ENCODE measurements around the gene HSPA1A. TPM values are rescaled to one million over a fixed set of nuclear protein-coding genes. Genes with fewer than 3 reads are reported as not detected.
"Not testable (repeated sequence)": the region's sequence is repeated elsewhere in the genome, so short reads cannot be mapped to it uniquely, and the experiment has no call there.

Gene HSPA1A
- polyA plus RNA-seq, 1 experiment = 98.6 TPM

DNA sequence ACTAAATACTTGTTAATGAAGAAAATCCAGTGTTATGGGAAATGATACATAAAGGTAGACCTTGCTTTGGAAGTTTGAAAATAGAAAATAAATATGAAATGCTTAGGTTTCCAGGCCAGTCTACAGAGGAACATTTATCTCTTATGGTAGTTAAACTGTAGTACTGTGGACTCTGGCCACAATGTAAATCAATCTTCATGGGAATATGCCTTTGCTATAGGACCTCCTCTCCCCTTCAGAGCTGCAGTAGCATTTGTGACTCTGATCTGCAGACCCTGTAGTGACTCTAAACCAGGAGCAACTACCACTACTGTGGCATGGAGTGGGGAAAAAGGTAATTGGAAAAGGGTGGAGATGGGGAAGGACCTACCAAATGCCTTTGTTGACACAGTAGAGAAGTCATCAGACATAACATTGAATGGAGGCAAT, 4.5 kb downstream of the HSPA1A start:
- H3K36me3 ChIP-seq (ENCODE audit: control insufficient read depth, insufficient read depth, low read length) = no peaks in the 10 kb centered on the region
- no peak for DNase-seq (ENCODE audit: low read depth)
- no peak overlapping the region for H3K4me3 ChIP-seq (ENCODE audit: low read depth, low read length)
- CTCF ChIA-PET = interaction anchor here (1.7 kb wide), 1 partner anchor 13 kb away, joined by 3 read pairs; the partner anchor contains the start of gene LSM2
- POLR2A ChIA-PET = interaction anchor here (0.6 kb wide), 1 partner anchor 219 kb away, joined by 9 read pairs; no protein-coding TSS in a partner anchor
- H3K27me3 ChIP-seq (ENCODE audit: control insufficient read depth, insufficient read depth, low read length) = no peaks in the 10 kb centered on the region
- TF ChIP-seq, protein P1, sequence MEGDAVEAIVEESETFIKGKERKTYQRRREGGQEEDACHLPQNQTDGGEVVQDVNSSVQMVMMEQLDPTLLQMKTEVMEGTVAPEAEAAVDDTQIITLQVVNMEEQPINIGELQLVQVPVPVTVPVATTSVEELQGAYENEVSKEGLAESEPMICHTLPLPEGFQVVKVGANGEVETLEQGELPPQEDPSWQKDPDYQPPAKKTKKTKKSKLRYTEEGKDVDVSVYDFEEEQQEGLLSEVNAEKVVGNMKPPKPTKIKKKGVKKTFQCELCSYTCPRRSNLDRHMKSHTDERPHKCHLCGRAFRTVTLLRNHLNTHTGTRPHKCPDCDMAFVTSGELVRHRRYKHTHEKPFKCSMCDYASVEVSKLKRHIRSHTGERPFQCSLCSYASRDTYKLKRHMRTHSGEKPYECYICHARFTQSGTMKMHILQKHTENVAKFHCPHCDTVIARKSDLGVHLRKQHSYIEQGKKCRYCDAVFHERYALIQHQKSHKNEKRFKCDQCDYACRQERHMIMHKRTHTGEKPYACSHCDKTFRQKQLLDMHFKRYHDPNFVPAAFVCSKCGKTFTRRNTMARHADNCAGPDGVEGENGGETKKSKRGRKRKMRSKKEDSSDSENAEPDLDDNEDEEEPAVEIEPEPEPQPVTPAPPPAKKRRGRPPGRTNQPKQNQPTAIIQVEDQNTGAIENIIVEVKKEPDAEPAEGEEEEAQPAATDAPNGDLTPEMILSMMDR (IDR thresholded peaks at IDR 0.05; ENCODE audit: insufficient read depth, low read depth, low read length) = no peak

DNA sequence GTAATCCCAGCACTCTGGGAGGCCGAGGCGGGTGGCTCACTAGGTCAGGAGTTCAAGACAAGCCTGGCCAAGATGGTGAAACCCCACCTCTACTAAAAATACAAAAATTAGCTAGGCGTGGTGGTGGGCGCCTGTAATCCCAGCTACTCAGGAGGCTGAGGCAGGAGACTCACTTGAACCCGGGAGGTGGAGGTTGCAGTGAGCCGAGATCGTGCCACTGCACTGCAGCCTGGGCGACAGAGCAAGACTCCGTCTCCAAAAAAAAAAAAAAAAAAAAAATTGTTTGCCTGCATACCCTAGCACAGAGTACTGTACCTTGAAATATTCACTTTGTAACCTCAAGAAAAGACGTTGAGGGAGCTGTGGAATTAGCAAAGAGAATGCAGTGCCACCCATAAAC, 5.1 kb downstream of the HSPA1A start:
- DNase-seq (ENCODE audit: low read depth); H3K4me3 ChIP-seq (ENCODE audit: low read depth, low read length); POLR2A ChIA-PET; H3K27me3 ChIP-seq (ENCODE audit: control insufficient read depth, insufficient read depth, low read length); H3K36me3 ChIP-seq (ENCODE audit: control insufficient read depth, insufficient read depth, low read length): not testable (repeated sequence)
- CTCF ChIA-PET = interaction anchor here (1.7 kb wide), 1 partner anchor 14 kb away, joined by 3 read pairs; the partner anchor contains the start of gene LSM2

DNA sequence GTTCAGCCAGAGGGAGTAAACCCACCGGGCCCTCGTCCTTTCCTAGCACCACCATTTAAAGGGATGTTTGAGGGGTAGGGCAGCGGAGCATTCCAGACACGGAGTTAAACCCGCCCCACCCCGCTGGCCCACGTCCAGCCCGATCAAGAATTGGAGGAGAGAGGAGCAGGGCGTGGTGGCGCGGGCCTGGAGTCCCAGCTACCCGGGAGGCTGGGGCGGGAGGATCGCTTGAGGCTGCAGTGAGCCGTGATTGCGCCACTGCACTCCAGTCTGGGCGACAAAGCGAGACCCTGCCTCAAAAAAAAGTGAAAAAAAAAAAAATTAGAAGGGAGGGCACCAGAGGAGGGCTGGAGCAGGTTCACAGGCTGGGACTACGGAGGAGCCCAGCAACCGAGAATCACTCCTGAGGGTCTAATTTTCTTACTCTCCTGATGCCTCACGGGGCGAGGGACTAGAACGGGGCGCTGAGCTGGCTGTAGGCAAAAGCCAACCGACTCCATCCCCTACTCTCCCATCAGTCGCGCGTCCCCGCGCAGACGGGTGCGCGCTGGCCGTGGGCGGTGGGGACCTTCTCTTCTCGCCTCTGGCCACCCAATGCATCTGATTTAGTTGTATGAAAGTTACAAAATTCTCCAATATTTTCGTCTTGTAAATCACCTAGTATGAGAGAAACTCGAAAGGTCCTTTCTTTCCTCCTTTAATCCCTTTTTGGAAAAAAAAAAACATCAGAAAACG, 6.1 kb downstream of the HSPA1A start:
- Histone ChIP-seq H3K36me3 (ENCODE audit: control insufficient read depth, insufficient read depth, low read length) (no peaks in the 10 kb centered on the region), H3K4me3 (ENCODE audit: low read depth, low read length) (peak overlapping the region; percentile 50), H3K27me3 (ENCODE audit: control insufficient read depth, insufficient read depth, low read length) (no peaks in the 10 kb centered on the region)
- ChIA-PET POLR2A (interaction anchor here (1.2 kb wide), 1 partner anchor 15 kb away, joined by 4 read pairs; the partner anchor contains the start of gene LSM2), CTCF (interaction anchor here (0.6 to 2.1 kb wide), 3 partner anchors 30 to 157 kb away, joined by 3 to 6 read pairs (median 3); partner anchors contain the start of gene GPANK1)
- no peak for DNase-seq (ENCODE audit: low read depth)
- TF ChIP-seq, protein P1 (IDR thresholded peaks at IDR 0.05; ENCODE audit: insufficient read depth, low read depth, low read length) = no peak

DNA sequence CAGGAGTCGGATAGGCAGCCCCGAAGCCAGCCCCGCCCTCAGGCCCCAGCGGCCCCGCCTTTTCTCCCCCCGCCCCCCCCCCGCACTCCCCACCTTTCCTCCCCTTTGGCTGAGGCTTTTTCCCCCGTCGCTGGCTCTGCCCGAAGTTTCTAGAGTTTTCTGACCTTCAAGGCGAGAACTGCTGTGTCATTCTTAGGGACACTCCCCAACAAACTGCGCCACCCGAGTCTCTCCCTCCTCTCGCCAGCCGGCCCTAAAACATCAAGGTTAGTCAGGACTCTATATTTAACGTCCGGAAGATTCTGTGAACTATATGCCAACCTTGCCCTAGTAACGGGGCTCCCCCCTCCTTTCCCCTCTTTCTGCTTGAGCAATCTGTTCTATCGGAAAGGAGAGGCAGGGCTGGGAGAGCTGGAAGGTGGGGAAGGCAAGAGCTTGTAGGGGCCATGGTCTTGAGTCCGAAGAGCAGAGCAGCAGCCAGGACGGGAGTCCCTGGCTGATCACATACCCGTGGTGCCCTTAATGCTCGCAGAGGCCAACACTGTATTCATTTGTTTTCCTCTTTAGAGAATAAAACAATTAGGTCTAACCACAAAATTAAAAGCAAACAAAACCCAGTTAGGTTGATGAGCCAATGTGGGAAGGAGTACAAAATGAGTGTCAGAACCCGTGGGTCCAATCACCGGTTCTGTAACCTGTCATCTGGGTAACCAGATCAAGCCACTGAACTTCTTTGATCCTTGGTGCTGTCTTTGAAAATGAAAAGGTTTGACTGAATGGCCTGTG, 6.9 kb downstream of the HSPA1A start:
- CTCF ChIA-PET = interaction anchor here (0.6 to 2.1 kb wide), 4 partner anchors 31 to 157 kb away, joined by 3 to 6 read pairs (median 3); partner anchors contain the start of gene GPANK1
- H3K36me3 ChIP-seq (ENCODE audit: control insufficient read depth, insufficient read depth, low read length) = no peaks in the 10 kb centered on the region
- TF ChIP-seq, protein P1 (IDR thresholded peaks at IDR 0.05; ENCODE audit: insufficient read depth, low read depth, low read length) = no peak
- POLR2A ChIA-PET = interaction anchor here (1.2 kb wide), 1 partner anchor 16 kb away, joined by 4 read pairs; the partner anchor contains the start of gene LSM2
- H3K4me3 ChIP-seq (ENCODE audit: low read depth, low read length) = peak overlapping the region; percentile 50
- no peaks in the 10 kb centered on the region for H3K27me3 ChIP-seq (ENCODE audit: control insufficient read depth, insufficient read depth, low read length)
- DNase-seq (ENCODE audit: low read depth) = no peak

DNA sequence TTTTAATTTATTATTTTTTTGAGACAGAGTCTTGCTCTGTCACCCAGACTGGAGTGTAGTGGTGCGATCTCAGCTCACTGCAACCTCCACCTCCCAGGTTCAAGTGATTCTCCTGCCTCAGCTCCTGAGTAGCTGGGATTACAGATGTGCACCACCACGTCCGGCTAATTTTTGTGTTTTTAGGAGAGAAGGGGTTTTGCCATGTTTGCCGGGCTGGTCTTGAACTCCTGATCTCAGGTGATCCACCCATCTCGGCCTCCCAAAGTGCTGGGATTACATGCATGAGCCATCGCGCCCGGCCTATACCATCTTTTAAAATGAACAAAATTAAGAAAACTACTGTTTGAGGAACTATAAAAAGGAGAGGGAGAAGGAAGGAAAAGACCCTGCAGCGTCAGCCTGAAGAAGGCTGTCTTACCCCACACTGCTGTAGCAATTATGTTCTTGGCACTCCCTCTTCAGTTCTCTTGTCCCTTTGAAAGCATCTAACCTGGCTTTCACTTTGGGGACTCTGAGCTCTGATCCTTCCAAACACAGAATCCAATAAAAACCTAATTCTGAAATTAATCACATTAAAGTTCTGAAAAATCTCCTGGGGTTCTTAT, 8.4 kb downstream of the HSPA1A start:
- CTCF ChIA-PET = interaction anchor here (1.5 kb wide), 1 partner anchor 128 kb away, joined by 3 read pairs; no protein-coding TSS in a partner anchor
- H3K27me3 ChIP-seq (ENCODE audit: control insufficient read depth, insufficient read depth, low read length); POLR2A ChIA-PET; H3K4me3 ChIP-seq (ENCODE audit: low read depth, low read length); H3K36me3 ChIP-seq (ENCODE audit: control insufficient read depth, insufficient read depth, low read length); DNase-seq (ENCODE audit: low read depth): not testable (repeated sequence)
